K562 (cell line): Measurements from ENCODE around the gene GADD45B. TPM values are rescaled to one million over a fixed set of nuclear protein-coding genes. Genes with fewer than 3 reads are reported as not detected.

Experiments
- ATAC-seq: fragments of 200-7000 bp; cut with Tn5 transposase; 3 replicates; pipeline ENCODE4 v1.9.1; 2020; ENCODE audit warnings: moderate library complexity
- BruUV-seq: library from RNA; stranded (reverse); fragments of 400-500 nt; replicated peaks from 2 replicates; lab custom pipeline; 2021; lab: Mats Ljungman, UMichigan
- CTCF ChIA-PET: fragments of 300-600 bp; formaldehyde crosslinking; extraction: SDS; loops from one replicate; lab custom pipeline; 2021; ENCODE audit warnings: low intra/inter-chr PET ratio; lab: Yijun Ruan, JAX
- POLR2A ChIA-PET: fragments of 300-600, 350-650 bp; sonication (Branson Sonifier 250); formaldehyde crosslinking; extraction: SDS; loops from one replicate; lab custom pipeline; 2021; ENCODE audit warnings: antibody characterized with exemption, inconsistent platforms; lab: Yijun Ruan, JAX
- DNase-seq, 4 experiments: peaks; one replicate each; pipeline versions ENCODE4 v3.0.0 to v3.0.0-alpha.2; 2011 to 2018; ENCODE audit warnings: low spot score in 3 of 4, mixed read lengths in 3 of 4; ENCODE audit errors: extremely low read depth in 1 of 4
- FAIRE-seq: peaks from 2 replicates; lab custom pipeline; 2011; peaks lifted over from hg19 to GRCh38; lab: Jason Lieb, UNC
- H2AFZ ChIP-seq: 2 replicates; pipeline ENCODE4 v1.6.0; 2011; ENCODE audit warnings: low read depth, low read length, control low read depth, inconsistent platforms
- H3K27ac ChIP-seq: fragments of 200-600 bp; 3 replicates; pipeline ENCODE4 v1.8.0; 2011; ENCODE audit warnings: low read depth, mild to moderate bottlenecking, control low read depth, inconsistent platforms, low read length, moderate library complexity, mixed read lengths; ENCODE audit errors: extremely low read depth
- H3K27me3 ChIP-seq, 2 experiments: fragments of 300-600 bp in 1 of 2; 2 replicates in 1 of 2; 3 replicates in 1 of 2; pipeline versions ENCODE4 v1.6.0 to v1.8.0; 2011; ENCODE audit warnings: inconsistent platforms in 2 of 2, low read length in 2 of 2, mild to moderate bottlenecking in 1 of 2, mixed read lengths in 1 of 2, moderate library complexity in 1 of 2; ENCODE audit not compliant: control insufficient read depth in 2 of 2, insufficient read depth in 2 of 2
- H3K36me3 ChIP-seq: fragments of 300-600 bp; 3 replicates; pipeline ENCODE4 v1.8.0; 2011; ENCODE audit warnings: mild to moderate bottlenecking, low read length, inconsistent platforms; ENCODE audit not compliant: control insufficient read depth, insufficient read depth
- H3K4me1 ChIP-seq, 2 experiments: fragments of 200-600 bp in 1 of 2; replicated peaks in 1 of 2; 2 replicates in 1 of 2; 3 replicates in 1 of 2; pipeline versions ENCODE4 v1.5.1 to v1.8.0; 2011; ENCODE audit warnings: inconsistent platforms in 2 of 2, low read length in 2 of 2, mild to moderate bottlenecking in 1 of 2, mixed read lengths in 1 of 2, moderate library complexity in 1 of 2; ENCODE audit not compliant: control insufficient read depth in 2 of 2, insufficient read depth in 2 of 2
- H3K4me2 ChIP-seq: 2 replicates; pipeline ENCODE4 v1.6.1; 2011; ENCODE audit warnings: low read length, control low read depth, inconsistent platforms, mixed read lengths; ENCODE audit not compliant: insufficient read depth
- H3K4me3 ChIP-seq: fragments of 200-600 bp; sonication (generic), shearing (Covaris generic); 2 replicates; pipeline ENCODE4 v1.5.1; 2016; ENCODE audit warnings: control low read depth, inconsistent platforms
- H3K79me2 ChIP-seq: fragments of 200-600 bp; 3 replicates; pipeline ENCODE4 v1.8.0; 2011; ENCODE audit warnings: low read length, inconsistent platforms; ENCODE audit not compliant: control insufficient read depth, insufficient read depth
- H3K9ac ChIP-seq, 2 experiments: 2 replicates each; pipeline versions ENCODE4 v1.6.0 to v1.6.1; 2011; ENCODE audit warnings: low read depth in 2 of 2, low read length in 2 of 2, control low read depth in 1 of 2, inconsistent platforms in 1 of 2, mild to moderate bottlenecking in 1 of 2, mixed read lengths in 1 of 2; ENCODE audit not compliant: insufficient read depth in 1 of 2
- H3K9me1 ChIP-seq: one replicate; pipeline ENCODE4 v1.6.0; 2011; ENCODE audit warnings: inconsistent platforms, mild to moderate bottlenecking, low read length, moderate library complexity; ENCODE audit not compliant: control insufficient read depth, insufficient read depth
- H3K9me3 ChIP-seq: replicated peaks from 2 replicates; pipeline ENCODE4 v1.5.1; 2011; ENCODE audit warnings: low read depth, low read length, inconsistent platforms; ENCODE audit not compliant: control insufficient read depth, insufficient read depth
- H4K20me1 ChIP-seq: replicated peaks from 2 replicates; pipeline ENCODE4 v1.6.1; 2011; ENCODE audit warnings: low read length, inconsistent platforms, mixed read lengths; ENCODE audit not compliant: control insufficient read depth, insufficient read depth
- ESRRA ChIP-seq: fragments of 450-650 bp; IDR thresholded peaks from 2 replicates; pipeline ENCODE4 v1.6.1; 2014; ENCODE audit warnings: low read depth, mild to moderate bottlenecking, moderate library complexity, borderline replicate concordance
- HES1 ChIP-seq: fragments of 450-650 bp; IDR thresholded peaks from 2 replicates; pipeline ENCODE4 v1.6.1; 2016; ENCODE audit warnings: low read depth, mild to moderate bottlenecking, moderate library complexity
- SP2 ChIP-seq: IDR thresholded peaks from 2 replicates; pipeline ENCODE4 v1.6.1; 2011; ENCODE audit warnings: mild to moderate bottlenecking, low read depth, low read length, moderate library complexity; ENCODE audit not compliant: poor library complexity, severe bottlenecking; ENCODE audit errors: extremely low read depth
- XRCC5 ChIP-seq: fragments of 200-400 bp; formaldehyde crosslinking; IDR thresholded peaks from 2 replicates; pipeline ENCODE4 v1.6.1; 2017; ENCODE audit warnings: low read depth, mild to moderate bottlenecking, low read length
- ZBTB40 ChIP-seq, 2 experiments: fragments of 450-650 bp in 1 of 2; sonication (generic) in 1 of 2; formaldehyde crosslinking in 1 of 2; IDR thresholded peaks; 2 replicates each; pipeline versions ENCODE4 v1.7.1 to v1.9.0; 2016 to 2022; ENCODE audit warnings: inconsistent platforms in 1 of 2, mild to moderate bottlenecking in 1 of 2, missing genetic modification reagents in 1 of 2
- WGBS: fragments of 100-300 bp; shearing (Covaris generic); methylation state at CpG from one replicate; pipeline ENCODE4 v1.1.6; 2016; ENCODE audit warnings: low coverage, mixed read lengths; ENCODE audit not compliant: insufficient coverage; ENCODE audit errors: missing lambda C conversion rate; 5-methylcytosine and 5-hydroxymethylcytosine counted together
- in situ Hi-C: fragments of 300-500 bp; cut with MboI; formaldehyde crosslinking; loops from 4 replicates; pipeline ENCODE4 v1.15.0; 2018; ENCODE audit warnings: inconsistent platforms, mixed read lengths
- intact Hi-C: fragments of 100-400 bp; cut with micrococcal nuclease; formaldehyde crosslinking; loops from 2 replicates; pipeline ENCODE4 v1.14.2; 2022
- polyA plus RNA-seq, 8 experiments: library from polyadenylated mRNA; depleted of rRNA in 4 of 8; stranded (reverse) in 5 of 8; unstranded in 3 of 8; fragments of >200 nt; fragmentation: Nextera tagmentation in 2 of 8; fragmentation: Illumina TruSeq in 1 of 8; extraction: Ambion mirVana in 2 of 8; extraction: Trizol in 1 of 8; gene quantifications; 2 replicates each; pipeline versions ENCODE4 v1.2.1 to v1.2.3, GENCODE V29; 2011 to 2014; ENCODE audit warnings: inconsistent platforms in 1 of 8, missing spikeins in 1 of 8
- total RNA-seq, 7 experiments: library from RNA; depleted of rRNA in 6 of 7; stranded (reverse); fragments of >200 nt in 6 of 7; fragmentation: Illumina TruSeq in 2 of 7; extraction: Trizol in 2 of 7; gene quantifications; 2 replicates each; pipeline versions ENCODE4 v1.2.1 to v1.2.3, GENCODE V29; 2011 to 2021; ENCODE audit warnings: low replicate concordance in 1 of 7

The GADD45B gene
- total and polyA plus RNA-seq, 9 of the 15 experiments (the other 6 are each of a cell fraction or from before 2014, with no cell fraction given): 0.06 to 4.1 (median 2.1) TPM

DNA sequence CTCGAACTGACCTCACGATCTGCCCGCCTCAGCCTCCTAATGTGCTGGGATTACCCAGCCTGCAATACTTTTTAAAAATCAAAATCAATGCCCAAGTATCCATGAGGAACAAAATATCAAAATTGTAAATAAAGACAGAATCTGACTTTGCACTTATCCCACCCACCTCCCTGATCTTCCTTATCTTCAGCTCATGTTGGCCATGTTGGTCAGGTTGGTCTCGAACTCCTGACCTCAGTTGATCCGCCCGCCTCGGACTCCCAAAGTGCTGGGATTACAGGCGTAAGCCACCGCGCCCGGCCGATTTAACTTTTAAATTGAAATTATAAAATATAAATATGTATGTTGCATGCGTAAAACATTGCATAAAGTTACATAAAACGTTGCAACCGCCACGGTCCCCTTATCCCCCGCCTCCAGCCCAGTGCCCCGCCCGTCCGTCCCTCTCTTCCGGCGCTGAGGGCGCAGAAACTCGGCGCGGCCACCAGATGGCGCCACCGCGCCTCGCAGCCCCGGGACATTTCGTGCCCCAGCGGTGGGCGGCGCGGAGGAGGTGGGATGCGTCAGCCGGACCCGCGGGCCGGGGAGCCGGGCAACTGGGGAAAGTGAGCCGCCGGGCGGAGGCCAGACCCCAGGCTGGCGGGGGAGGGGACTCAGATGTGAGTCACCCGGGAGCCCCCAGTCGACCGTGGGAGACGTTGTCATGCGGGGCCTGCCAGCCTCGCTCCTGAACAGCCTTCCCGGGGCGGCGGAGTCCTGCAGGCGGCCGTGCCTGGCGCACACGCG, 1.5 kb upstream of the GADD45B start:
- Histone ChIP-seq H3K9ac (peak overlapping the region in 1 of 2 experiments; percentile 87; a peak in 2 of 4 replicates), H3K79me2 (no peaks in the 10 kb centered on the region), H2AFZ (peak overlapping the region; percentile 85), H3K9me3 (no peaks in the 10 kb centered on the region), H3K36me3 (no peaks in the 10 kb centered on the region), H3K9me1 (no peaks in the 10 kb centered on the region), H3K4me2 (peak overlapping the region; percentile 70), H4K20me1 (no peaks in the 10 kb centered on the region), H3K27me3 (peaks cover 0 to under 1% of the 10 kb centered on the region in 2 experiments; a peak in 1 of 5 replicates), H3K4me1 (peaks cover 3 to 46% of the 10 kb centered on the region in 2 experiments; a peak in 4 of 5 replicates), H3K27ac (peak overlapping the region; percentile 25; the same call in 1 of the 3 replicates), H3K4me3 (peak overlapping the region; percentile 49)
- ChIA-PET POLR2A (no interaction called here), CTCF (interaction anchor here (0.6 to 2.9 kb wide), 7 partner anchors 69 to 162 kb away, joined by 3 to 47 read pairs (median 5); no protein-coding TSS in a partner anchor)
- in situ Hi-C loops: loop anchor here (5.0 kb wide), 2 partner anchors 103 to 138 kb away; no protein-coding TSS in a partner anchor
- DNase-seq (peak; percentile 87 to 90 (median 88)), FAIRE-seq (peak; percentile 89), ATAC-seq (peak; percentile 88)
- 3% methylated on average over 52 of the region's 60 CpGs for WGBS
- no TSS peak for BruUV-seq
- intact Hi-C loops: loop anchor here (1.0 kb wide), 2 partner anchors 105 to 137 kb away; no protein-coding TSS in a partner anchor
- TF ChIP-seq HES1 (peak; percentile 56; the same call in 1 of the 2 replicates), XRCC5 (peak; percentile 82), SP2 (no peak), ZBTB40 (IDR thresholded peaks at IDR 0.05) (peak; percentile 53; the same call in 1 of the 2 replicates), ZBTB40 (CRISPR knock-in tag; IDR thresholded peaks at IDR 0.05) (no peak), ESRRA (peak; percentile 49; the same call in 1 of the 2 replicates)
